ENCODE data around the gene CCDC7.

- TF ChIP-seq GATA3 (IDR thresholded peaks at IDR 0.05; ENCODE audit: low read depth, low read length) = no peak
- no peak for TF ChIP-seq GATA2 (IDR thresholded peaks at IDR 0.05; ENCODE audit: low read depth, low read length)
Measured at GRCh38 chr10:32905466-32905865, 459.5 kb downstream of the CCDC7 start.

All from SH-SY5Y (cell line).